Anterior cingulate cortex (tissue), 58 donors: ENCODE data around the gene SMAP2.
"Not testable (repeated sequence)": the region's sequence is repeated elsewhere in the genome, so short reads cannot be mapped to it uniquely, and the experiment has no call there.

Experiments
- DNase-seq, 58 donors: peaks; one replicate each; lab custom pipeline; 2025; lab: John Stamatoyannopoulos, UW

Gene SMAP2

DNA sequence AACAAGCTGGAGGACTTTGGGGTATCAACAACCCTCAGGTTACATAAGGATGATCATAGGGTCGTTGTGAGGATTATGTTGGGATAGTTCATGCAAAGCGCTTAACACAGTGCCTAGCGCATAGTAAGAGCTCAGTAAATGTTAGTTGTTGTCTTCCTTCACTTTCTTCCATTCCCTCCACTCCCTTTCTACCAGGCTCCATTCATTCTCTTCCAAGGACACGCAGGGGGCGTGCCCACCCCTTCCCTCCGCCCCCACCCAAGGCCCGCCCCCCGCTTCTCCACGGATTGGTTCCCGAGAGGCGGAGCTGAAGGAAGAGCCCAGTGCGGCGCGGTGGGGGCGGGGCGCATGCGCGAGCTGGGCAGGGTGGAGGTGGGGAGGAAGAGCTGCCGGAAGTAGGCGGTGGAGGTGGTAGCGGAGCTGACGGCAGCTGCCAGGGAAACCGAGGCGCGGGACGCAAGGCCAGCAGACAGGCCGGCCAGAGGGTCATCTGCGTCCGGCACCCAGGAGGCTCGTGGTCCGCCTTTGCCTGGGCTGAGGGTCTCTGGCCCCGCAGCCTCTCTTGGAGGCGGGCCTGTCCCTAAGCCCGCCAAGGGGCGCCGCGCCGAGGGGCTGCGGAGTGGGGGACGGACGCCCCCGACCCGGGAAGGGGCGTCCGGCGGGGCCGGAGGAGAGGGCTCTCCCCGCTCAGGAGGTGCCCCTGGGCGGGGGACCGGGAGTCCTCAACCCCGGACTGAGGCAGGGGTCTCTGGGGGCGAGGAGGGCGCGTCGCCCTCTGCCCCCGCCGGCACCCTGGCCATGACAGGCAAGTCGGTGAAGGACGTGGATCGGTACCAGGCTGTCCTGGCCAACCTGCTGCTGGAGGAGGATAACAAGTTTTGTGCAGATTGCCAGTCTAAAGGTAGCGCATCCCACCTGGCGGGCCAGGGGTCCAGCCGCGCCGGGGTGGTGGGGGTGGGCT lies at the start of gene SMAP2:
Gene SMAP2, plus strand, starts transcription at position 405 of the 961 bp plus-strand sequence. Its CDS starts 394 bp downstream, at position 799.
- peak; percentile 47 to 97 (median 93) for DNase-seq

DNA sequence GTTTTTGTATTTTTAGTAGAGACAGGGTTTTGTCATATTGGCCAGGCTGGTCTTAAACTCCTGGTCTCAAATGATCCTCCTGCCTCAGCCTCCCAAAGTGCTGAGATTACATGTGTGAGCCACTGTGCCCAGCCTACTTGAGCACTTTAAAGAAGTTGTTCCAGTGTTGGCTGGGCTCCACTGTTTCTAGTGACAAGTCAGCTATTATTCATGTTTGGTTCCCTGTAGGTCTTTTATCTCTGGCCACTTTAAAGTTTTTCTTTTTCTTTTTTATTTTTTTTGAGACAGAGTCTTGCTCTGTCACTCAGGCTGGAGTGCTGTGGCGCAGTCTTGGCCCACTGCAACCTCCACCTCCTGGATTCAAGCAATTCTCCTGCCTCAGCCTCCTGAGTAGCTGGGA lies 42.1 kb upstream of the SMAP2 start:
- DNase-seq, result not testable (repeated sequence)

DNA sequence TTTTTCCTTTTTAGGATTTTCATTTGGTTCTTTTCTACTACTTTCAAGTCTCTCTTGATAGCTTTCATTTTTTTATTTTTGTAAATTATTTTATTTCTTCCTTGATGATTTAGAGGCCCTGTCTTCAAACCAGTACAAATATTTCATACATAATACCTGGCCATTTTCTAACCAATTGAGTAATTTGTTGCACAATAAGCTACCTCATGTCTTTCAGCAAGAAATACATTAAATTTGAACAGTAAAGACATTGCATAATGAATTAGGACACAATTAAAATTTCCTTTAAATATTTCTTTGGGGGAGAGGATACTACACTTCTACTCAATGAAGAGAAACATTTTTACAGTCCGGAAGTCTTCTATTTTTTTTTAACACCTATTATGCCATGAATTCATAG lies 40.8 kb upstream of the SMAP2 start:
- DNase-seq, result no peak

DNA sequence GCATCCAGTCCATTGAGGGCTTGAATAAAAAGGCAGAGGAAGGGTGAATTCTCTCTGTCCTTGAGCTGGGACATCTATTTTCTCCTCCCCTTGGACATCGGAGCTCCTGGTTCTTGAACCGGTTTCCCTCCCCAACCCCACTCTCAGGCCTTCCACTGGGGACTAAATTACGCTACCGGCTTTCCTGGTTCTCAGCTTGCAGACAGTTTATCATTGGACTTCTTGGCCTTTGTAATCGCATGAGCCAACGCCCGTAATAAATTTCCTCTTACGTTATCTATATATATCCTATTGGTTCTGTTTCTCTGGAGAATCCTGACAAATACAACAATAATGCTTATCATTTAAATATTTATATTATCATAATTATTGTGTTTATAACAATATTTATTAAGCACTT lies 36.1 kb upstream of the SMAP2 start:
- DNase-seq, result no peak

DNA sequence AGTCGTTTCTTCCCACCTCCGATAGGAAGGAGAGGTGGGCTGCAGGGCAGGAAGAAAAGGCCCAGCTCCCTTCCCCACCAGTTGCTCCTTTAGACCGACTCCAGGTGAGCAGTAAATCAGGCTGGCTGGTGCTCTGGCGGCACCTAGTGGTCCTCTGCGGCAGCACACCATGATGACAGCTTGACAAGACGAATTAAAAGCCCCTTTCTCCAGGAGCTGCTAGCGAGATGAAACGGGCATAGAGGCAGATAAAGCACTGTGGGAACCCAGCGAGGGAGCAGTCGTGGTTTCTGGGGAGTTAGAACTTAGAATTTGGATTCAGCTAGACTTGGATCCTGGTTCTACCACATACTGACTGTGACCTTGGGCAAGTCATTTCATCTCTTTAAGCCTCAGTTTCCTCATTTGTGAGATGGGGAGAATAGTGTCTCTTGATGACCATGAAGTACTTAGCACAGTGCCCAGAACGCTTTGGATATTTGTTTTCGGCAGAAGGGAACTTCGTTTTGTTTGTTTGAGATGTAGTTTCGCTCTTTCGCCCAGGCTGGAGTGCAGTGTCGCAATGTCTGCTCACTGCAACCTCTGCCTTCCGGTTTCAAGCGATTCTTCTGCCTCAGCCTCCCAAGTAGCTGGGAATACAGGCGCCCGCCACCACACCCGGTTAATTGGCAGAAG lies 34.6 kb upstream of the SMAP2 start:
- DNase-seq, result peak in 56 of 58 donors; percentile 3 to 84 (median 52)

DNA sequence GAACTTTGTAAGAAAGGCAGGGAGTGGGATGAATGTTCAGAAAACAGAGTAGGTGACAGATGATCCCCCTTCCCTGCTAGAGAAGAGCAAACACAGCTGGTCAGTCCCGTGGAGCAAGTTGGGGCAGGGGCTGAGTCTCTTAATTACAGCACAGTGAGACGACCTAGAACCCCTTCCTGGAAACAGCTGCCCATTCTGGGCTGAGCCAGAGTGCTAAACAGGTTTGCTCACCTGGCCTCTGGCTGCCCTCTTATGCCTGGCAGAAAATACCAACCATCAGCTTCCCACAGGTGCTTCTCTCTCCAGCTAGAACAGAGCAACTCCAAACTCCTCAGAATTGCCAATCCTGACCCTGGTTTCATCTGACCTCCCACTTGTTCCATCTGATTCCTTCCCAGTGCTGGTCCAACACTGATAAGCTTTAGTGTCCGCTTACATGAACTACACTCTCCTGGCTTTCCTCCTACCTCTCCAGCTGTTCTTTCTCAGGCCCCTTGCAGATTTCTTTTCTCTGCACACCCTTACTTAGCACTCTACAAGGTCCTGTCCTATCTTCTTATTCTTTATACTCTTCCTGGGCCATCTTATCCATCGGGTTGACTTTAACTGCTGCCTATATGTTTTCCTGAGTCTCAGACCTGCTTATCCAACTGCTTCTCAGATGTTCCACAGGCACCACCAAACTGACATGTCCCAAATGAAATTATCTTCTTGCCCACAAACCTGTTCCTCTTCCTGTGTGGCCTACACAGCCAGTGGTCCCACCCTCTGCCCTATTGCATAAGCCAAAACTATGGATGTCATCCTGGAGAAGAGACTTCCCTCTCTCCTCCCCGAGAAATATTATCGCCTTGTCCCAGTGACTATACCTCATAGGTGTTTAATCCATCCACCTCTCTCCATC lies 33.9 kb upstream of the SMAP2 start:
- no peak for DNase-seq

DNA sequence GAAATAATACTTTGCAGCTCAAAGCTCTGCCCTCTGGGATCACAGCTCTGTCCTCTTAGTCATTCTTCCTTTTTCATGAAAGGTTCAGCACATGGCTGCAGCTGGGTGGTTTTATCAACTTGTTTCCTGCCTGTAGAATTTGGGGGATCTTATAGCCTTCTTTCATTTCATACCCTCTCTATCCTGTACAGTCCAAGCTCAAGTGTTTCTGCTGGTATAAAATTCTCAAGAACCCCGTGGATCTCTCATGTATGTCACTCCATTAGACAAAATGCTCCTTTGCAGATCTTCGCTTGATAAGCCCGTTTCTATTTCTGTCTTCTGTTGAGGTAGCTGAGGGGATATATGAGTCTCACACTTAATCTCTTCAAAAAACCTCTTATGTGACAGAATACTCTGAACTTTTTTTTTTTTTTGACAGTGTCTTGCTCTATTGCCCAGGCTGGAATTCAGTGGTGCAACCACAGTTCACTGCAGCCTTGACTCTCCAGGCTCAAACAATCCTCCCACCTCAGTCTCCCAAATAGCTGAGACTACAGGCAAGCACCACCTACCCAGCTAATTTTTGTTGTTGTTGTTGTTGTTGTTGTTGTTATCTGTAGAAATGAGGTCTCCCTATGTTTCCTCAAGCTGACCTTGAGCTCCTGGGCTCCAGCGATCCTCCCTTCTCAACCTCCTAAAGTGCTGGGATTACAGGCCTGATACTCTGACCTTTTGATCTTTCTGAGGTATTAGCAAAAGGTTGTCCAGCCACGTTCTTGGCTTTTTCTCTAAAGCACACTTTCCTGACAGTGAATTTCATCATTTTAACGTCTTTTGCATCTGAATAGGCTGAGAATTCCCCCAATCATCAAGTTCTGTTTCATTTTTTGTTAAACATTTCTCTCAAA lies 31.8 kb upstream of the SMAP2 start:
- no peak for DNase-seq

DNA sequence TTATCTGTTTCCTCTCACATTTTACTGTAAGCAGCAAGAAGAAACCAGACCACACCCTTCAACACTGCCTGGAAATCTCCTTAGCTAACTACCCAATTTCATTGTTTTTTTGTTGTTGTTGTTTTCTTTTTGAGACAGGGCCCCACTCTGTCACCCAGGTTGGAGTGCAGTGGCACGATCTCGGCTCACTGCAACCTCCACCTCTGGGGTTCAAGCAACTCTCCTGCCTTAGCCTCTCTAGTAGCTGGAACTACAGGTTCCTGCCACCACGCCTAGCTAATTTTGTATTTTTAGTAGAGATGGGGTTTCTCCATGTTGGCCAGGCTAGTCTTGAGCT lies 31.2 kb upstream of the SMAP2 start:
- DNase-seq, result not testable (repeated sequence)

DNA sequence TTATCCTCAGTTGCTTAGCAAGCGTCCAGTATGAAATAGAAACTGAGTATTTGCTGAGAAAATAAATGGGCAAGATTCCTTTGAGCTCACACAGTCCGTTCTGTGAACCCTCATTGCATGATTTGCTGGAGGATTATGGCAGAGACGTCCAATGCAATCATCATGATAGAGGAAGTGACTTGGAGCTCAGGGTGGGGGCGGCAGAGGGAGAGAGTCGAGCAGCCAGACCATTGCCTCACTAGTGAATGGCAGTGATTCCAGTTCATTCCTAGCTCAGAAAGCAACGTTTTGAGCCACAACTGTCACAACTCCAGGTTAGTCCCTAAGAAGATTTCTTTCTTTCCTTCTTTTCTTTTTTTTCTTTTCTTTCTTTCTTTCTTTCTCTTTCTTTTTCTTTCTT lies 28.9 kb upstream of the SMAP2 start:
- peak in 29 of 58 donors; percentile 1 to 47 (median 7) for DNase-seq

DNA sequence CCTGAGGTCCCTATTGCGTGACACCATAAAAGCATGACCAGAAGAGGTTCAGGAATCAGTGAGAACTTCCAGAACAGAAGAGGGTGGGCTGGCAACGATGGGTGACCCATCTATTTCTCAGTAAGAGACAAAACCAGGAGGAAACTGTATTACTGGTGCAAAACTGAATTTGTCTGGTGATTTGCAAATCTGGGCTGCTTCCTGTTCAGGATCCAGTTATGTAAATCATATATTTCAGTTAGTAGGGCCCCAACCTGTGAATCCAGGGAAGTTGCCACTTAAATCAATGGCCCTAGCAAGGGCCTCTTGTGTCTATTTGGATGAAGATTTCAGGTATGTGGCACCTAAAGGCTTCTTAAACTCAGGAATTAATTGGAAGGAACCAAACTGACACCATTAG lies 23.1 kb upstream of the SMAP2 start:
- DNase-seq, result no peak

DNA sequence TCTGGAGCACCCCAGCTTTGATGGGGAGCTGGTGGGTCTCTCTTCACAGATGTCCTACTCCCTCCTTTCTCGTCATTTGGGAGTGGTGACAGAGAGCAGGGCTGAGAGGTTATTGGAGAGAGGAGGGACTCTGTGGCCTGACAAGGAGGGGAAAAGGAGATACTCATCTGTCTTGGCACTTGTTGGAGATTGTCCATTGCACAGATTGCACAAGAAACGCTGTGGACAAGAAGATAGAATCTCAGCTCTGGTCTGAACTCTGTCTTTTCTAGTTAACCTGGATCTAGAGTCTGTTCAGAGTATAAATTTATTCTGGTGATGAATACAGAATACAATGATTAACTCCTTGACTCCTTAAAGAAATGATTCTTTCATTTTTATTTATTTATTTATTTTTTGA lies 22.4 kb upstream of the SMAP2 start:
- no peak for DNase-seq

DNA sequence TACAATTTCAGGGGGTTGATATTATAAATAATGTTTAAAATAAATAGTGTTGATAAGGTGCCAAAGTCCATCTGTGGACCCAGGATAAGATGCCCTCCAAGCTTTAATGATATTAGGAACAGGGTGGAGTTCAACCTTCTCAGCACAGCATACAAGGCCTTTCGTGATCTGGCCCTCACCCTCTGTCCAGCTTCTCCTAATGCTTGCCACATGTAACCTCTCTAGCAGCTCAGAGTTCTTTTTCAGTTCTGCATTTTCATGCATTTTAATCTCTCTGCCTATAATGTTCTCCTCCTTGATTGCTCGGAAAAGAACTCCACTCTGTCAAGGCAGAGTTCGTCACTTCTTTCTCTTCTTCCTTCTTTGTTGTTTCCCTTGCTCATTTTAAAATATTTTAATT lies 21.4 kb upstream of the SMAP2 start:
- DNase-seq, result no peak

DNA sequence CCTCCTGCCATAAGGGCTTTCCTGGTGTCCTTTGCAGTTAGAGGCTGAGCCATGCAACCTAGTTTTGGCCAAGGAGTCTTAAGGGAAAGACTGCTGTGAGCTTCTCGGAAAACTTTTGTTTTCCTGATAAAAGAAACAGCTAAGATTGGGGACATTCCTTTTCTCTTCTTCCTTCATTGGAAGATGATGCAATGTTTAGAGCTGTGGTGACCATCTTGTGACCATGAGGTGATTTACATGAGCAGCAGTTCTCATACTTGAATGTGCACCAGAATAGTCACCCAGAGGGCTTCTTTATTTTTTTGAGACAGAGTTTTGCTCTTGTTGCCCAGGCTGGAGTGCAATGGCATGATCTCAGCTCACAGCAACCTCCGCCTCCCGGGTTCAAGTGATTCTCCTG lies 20.4 kb upstream of the SMAP2 start:
- DNase-seq, result no peak

DNA sequence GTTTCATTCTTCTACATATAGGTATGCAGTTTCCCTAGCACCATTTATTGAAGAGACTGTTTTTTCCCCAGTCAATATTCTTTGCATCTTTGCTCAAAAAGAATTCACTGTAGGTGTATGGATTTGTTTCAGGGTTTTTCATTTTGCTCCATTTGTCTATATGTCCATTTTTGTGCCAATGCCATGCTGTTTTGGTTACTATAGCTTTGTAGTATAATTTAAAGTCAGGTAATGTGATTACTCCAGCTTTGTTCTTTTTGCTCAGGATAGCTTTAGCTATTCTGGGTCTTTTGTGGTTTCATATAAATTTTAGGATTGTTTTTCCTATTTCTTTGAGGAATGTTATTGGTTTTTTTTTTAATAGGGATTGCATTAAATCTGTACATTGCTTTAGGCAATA lies 15.9 kb upstream of the SMAP2 start:
- no peak for DNase-seq

DNA sequence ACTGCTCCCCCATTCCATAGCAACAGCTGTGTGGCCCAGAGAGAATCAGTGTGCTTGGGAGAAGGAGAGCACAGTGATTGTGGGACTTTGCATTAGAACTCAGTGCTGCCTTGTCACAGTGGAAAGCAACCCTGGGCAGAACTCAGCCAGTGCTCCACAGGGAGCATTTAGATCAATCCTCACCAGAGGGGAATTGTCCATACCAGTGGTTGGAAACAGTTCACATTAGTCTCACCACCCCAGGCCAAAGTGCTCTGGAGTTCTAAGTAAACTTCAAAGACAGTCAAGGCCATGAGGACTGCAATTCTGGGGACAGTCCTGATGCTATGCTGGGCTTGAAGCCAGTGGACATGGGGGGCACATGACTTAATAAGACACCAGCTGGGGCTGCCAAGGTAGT lies 12.9 kb upstream of the SMAP2 start:
- no peak for DNase-seq

DNA sequence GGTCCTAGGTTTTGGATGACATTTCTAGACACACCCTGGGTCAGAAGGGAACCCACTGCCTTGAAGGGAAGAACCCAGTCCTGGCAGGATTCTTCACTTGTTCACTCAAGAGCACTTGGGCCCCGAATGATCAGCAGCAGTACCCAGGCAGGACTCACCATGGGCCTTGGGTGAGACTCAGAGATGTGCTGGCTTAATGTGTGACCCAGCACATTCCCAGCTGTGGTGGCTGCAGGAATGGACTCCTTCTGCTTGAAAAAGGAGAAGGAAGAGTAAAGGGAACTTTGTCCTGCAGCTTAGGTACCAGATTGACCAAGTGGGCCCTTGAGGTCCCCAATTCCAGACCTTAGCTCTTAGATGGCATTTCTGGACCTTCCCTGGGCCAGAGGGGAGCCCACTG lies 12.3 kb upstream of the SMAP2 start:
- DNase-seq, result no peak

DNA sequence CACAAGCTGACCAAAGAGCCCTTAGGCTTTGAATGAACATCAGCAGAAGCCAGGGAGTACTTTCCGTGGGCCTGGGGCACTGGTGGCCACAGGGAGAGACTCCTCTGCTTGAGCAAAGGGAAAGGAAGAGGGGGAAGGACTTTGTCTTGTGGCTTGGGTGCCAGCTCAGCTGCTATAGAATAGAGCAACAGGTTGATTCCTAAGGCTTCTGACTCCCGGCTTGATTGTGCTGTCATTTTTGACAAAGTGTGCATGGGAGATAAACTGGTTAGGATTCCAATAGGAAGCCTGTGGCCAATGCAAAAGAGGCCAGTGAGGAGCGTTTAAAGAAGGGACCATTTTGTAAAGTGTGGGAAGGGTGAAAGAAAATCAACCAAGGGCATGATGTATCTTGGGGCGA lies 11.9 kb upstream of the SMAP2 start:
- no peak for DNase-seq

DNA sequence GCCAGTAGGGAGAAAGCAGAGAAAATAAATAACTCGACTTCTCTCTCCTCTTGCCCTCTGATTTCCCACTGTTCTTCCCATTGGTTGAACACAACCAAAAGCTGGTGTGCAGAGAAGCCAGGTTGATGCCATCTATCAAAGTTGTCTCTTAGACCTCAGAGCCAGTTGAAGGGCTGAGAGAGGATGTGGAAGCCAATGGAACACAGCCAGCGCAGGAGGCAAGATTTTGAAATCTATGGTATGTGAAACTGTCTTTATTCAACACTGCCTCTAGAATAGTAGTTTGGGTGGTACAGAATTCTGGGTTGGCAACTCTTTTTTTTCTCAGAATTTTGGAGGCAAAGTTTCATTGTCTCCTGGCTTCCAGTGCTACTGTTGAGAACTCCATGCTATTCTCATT lies 11.3 kb upstream of the SMAP2 start:
- DNase-seq, result no peak

DNA sequence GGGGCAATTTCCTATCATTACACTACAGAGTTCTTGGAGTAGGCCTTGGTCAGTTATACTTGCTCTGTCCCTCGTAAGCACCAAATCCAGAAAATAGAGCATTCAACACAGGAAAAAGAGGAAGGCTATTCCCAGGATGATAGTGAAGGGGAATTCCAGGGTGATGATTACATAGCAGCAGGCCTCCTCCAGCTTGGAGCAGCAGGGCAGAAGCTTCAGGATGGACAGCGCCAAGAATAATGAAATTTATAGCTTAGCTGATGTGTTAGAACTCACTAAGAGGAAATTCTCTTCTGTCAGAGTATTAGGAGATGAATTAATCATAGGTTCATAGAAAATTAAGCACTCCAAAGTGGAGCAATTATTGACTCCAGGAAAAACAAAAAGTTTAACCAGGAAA lies 10.8 kb upstream of the SMAP2 start:
- DNase-seq, result no peak

DNA sequence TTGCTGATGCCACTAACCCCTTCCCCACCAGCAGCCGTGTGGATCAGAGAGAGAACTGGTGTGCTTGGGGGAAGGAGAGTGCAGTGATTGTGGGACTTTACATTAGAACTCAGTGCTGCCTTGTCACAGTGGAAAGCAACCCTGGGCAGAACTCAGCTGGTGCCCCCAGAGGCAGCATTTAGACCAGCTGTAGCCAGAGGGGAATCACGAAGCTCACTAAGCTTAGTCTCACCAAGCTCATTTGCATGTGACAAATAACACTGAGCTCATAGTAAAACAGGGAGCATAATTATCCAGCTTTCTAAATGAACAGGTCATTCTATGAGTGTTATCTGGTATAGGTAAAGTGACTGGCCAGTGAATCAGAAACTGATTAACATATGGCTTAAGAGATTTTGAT lies 9.8 kb upstream of the SMAP2 start:
- DNase-seq, result no peak
